T-helper 9 cell (primary cell): ENCODE data around the gene MYO15A.

Source experiments
- DNase-seq: peaks from one replicate; pipeline ENCODE4 v3.0.0-alpha.2; 2020
- total RNA-seq, 2 donors: gene quantifications; one replicate each; lab custom pipeline; 2026; lab: John Stamatoyannopoulos, UW

Gene MYO15A, protein sequence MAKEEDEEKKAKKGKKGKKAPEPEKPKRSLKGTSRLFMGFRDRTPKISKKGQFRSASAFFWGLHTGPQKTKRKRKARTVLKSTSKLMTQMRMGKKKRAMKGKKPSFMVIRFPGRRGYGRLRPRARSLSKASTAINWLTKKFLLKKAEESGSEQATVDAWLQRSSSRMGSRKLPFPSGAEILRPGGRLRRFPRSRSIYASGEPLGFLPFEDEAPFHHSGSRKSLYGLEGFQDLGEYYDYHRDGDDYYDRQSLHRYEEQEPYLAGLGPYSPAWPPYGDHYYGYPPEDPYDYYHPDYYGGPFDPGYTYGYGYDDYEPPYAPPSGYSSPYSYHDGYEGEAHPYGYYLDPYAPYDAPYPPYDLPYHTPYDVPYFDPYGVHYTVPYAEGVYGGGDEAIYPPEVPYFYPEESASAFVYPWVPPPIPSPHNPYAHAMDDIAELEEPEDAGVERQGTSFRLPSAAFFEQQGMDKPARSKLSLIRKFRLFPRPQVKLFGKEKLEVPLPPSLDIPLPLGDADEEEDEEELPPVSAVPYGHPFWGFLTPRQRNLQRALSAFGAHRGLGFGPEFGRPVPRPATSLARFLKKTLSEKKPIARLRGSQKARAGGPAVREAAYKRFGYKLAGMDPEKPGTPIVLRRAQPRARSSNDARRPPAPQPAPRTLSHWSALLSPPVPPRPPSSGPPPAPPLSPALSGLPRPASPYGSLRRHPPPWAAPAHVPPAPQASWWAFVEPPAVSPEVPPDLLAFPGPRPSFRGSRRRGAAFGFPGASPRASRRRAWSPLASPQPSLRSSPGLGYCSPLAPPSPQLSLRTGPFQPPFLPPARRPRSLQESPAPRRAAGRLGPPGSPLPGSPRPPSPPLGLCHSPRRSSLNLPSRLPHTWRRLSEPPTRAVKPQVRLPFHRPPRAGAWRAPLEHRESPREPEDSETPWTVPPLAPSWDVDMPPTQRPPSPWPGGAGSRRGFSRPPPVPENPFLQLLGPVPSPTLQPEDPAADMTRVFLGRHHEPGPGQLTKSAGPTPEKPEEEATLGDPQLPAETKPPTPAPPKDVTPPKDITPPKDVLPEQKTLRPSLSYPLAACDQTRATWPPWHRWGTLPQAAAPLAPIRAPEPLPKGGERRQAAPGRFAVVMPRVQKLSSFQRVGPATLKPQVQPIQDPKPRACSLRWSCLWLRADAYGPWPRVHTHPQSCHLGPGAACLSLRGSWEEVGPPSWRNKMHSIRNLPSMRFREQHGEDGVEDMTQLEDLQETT (N-terminal part only)
- total RNA-seq, result 1.0 to 2.4 reads per million in 2 donors

GRCh38 chr17:18108401-18109312 lies at the start of gene MYO15A:
MYO15A (plus strand) TSS chr17:18108756; CDS start chr17:18118801, 10,045 bp downstream.
- DNase-seq, result no peak

- no peak for DNase-seq
These were observed 49.3 kb upstream of the MYO15A start for GRCh38 chr17:18059283-18059682.

DNA sequence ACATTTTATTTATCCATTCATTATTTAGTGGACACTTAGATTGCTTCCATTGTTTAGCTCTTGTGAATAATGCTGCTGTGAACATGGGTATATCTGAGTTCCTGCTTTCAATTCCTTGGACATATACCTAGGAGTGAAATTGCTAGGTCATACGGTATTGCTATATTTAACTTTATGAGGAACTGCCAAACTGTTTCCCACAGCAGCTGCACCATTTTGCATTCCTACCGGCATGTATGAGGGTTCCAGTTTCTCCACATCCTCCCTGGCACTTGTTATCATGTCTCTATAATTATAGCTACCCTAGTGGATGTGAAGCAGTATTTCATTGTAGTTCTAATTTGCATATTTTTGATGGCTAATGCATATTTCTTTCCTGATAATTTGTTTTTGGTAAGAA lies 44.5 kb upstream of the MYO15A start:
- no peak for DNase-seq

DNA sequence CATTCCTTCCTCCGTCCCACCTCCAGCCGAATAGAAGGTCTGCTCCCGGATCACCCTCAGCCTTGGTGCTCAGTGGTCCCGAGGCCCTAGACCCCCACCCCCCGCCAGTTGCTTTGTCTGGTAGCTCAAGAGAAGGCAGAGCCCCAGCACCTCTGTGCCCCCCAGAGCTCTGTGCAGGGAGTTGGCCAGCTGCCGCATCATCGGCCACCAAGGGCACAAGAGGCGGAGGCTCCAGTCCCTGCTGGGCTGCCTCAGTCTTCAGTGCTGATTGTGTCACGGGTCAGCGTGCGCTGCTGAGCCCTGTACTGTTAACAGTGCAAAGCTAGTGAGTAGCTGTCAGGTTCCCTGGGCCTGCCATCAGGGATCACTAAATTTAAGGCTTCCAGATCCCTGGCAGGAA lies 43.0 kb upstream of the MYO15A start:
- DNase-seq, result no peak

DNA sequence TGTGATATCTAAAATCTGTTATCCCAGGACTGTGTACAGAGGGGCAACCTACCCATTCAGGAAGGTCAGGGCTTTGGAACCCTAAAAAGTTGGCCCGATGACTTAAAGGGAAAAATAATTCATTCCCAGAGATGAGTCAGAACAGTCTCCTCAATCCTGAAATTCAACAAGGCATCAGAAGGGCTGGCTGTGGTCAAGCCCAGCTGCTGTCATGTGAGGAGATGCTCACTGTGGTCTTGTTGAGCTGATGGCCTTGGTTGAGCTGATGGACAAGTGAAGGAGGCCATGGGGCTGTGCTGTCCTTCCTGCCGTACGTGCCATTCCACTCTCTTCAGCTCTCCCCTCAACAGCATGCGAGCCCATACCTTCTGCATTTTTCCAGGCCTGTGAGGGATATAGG lies 41.7 kb upstream of the MYO15A start:
- DNase-seq, result no peak

DNA sequence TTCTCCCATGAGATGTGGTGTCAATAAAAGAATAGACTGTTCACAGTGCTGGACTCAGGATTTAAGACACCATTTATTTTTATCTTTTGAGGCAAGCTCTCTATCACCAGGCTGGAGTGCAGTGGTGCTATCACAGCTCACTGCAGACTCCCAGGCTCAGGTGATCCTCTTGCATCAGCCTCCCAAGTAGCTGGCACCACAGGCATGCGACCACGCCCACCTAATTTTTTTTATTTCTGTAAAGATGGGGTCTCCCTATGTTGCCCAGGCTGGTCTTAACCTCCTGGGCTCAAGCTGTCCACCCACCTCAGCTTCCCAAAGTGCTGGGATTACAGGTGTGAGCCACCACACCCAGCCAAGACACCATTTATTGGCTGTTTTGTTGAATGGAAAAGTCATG lies 39.5 kb upstream of the MYO15A start:
- DNase-seq, result no peak

DNA sequence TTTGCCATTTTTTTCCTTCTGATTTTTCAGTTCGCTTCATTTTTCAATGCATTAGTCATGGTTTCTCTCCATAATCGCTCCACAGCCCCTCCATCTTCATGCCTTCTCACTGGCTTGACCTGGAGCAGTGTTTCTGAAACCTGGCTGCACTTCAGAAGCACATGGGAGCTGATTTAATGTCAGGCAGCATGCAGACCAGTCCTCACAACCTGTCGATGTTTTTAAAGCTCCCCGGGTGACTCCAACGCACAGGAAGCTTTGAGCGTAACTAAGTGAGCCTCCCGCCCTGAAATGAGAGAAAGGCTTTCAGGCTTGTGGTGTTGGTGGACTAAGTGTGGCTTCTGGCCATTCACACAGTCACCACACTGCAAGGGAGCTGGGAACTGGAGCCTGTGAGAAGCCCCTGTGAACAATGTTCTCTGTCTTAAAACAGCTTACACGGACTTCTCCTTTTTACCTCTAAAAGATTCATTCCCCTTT lies 37.7 kb upstream of the MYO15A start:
- DNase-seq, result no peak

GRCh38 chr17:18071751-18072150 lies 36.8 kb upstream of the MYO15A start:
- DNase-seq, result no peak

GRCh38 chr17:18074566-18075272 lies 33.8 kb upstream of the MYO15A start:
- DNase-seq, result no peak

DNA sequence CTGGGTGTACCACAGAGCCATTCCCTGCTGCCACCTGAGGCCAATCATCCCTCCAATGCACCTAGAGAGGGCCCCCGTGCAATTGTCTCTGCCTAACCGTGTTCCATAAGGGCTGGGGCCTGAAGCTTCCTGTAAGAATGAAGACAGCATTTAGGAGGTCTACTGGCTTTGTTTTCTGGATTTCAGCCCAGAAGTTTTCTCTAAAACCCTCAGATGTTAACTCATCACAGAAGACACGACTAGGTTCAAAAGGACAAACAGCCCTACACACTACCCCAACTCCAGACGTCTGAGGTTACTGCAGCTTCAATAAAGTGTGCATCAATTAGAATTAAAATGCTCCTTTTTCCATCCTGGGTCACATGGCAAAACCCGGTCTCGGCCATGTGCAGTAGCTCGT lies 31.6 kb upstream of the MYO15A start:
- no peak for DNase-seq

GRCh38 chr17:18079543-18079942 lies 29.0 kb upstream of the MYO15A start:
- DNase-seq, result no peak

DNA sequence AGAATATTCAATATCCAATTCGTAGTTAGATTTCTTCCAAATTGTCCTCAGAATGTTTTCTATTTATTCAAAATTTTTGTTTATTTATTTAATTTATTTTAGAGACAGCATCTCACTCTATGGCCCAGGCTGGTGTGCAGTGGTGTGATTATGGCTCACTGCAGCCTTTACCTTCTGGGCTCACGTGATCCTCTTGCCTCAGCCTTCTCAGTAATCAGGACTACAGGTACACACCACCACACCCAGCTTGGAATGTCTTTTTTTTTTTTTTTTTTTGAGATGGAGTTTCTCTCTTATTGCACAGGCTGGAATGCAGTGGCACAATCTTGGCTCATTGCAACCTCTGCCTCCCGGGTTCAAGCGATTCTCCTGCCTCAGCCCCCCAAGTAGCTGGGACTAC lies 24.3 kb upstream of the MYO15A start:
- DNase-seq, result no peak

DNA sequence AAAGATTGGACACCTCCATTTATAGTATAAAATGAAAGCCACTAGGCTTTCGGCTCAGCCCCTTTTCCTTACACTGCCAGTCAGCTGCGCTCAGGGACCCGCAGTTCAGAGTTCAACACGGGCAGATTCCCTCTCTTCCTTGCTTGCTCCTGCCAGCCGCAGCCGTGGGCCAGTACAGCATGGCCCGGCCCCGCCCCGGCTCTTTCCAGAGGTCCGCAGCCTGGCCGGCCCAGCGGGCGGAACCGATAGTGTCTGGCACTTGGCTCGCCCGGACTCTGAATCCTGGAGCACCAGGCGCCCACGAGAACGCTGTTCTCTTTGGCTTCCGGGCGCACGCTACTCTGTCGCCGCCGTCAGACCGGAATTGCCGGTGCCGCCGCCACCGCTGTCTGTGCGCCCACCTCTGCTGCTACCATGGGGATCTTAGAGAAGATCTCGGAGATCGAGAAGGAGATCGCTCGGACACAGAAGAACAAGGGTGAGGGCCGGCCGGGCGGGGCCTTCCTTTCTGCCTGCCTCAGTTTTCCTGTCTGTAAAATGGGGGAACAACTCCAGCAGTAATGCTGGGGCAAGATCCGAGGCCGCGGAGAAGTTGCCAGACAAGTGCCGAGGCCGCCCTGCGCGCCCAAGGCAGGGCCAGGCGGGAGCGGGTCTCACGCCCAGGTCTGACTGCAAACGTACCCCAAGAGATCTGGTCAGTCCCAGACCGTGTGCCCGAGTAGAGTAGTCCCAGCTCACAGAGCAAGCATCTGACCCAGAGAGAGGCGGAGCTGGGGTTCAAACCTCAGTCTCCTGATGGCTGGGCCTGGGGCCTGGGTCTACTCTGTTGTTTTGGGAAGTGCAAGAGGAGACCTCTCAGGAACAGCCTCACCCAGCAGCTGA lies 20.7 kb upstream of the MYO15A start, which contains the start of gene DRG2:
Gene DRG2 (plus strand): TSS at position 339 of the 882 bp plus-strand sequence. CDS start 76 bp downstream, at position 415.
- DNase-seq, result peak; percentile 84

DNA sequence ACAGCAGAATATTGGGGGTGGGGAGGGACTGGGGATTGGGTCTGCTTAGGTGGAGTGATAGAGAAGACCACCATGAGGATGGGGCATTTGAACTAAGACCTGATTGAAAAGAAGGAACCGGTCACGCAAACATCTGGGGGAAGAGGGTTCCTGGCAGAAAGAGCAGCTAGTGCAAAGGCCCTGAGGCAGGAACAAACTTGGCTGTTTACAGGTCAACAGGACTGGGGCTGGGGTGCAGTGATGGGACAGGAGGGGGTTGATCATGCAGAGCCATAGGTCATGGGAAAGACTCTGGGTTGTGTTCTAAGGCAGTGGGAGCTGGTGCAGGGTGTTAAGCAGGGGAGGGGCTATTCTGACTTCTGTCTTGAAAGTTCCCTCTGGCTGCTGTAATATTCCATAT lies 18.9 kb upstream of the MYO15A start:
- no peak for DNase-seq

DNA sequence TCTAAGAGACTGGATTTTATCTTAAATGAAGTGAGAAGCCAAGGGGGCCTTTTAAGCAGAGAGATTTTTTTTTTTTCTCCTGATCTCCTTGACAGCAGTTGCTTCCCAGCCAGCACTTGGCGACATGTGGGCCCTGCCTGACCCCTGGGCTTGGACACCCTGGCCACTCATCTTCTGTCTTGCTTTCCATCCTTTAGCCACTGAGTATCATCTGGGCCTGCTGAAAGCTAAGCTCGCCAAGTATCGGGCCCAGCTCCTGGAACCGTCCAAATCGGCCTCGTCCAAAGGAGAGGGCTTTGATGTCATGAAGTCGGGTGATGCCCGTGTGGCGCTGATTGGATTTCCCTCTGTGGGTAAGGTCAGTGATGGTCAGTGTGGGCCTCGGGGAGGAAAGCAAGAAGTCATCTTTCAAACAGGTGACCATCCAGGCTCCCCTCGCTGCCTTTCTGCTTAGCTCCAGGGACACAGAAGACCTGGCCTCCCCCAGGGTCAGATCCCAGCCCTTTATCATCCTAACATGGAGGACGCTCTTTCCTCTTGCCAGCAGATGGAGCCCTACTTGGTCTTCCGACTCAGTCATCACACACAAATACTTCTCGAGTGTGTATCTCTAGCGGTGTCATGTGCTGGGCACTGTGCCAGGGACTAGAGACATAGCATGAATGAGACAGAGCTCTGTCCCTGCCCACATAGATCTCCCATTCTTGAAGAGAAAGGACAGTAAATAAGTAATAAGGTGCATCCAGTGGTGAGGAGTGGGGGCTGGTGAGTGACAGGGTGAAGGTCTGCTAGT lies 14.7 kb upstream of the MYO15A start:
- no peak for DNase-seq

DNA sequence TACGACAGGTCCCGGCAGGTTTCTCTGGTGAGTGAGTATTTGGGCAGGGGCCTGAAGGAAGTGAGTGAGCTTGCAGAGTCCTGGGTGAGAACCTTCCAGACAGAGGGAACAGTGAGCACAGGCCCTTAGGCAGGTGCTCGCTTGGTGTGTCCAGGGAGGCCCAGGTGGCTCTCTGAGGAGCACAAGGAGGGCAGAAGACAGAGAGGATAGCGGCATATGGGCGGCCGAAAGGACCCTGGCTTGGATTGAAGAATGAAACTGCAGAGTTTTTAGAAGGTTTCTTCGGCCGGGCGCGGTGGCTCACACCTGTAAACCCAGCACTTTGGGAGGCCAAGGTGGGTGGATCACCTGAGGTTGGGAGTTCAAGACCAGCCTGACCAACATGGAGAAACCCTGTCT lies 14.1 kb upstream of the MYO15A start:
- DNase-seq, result no peak

DNA sequence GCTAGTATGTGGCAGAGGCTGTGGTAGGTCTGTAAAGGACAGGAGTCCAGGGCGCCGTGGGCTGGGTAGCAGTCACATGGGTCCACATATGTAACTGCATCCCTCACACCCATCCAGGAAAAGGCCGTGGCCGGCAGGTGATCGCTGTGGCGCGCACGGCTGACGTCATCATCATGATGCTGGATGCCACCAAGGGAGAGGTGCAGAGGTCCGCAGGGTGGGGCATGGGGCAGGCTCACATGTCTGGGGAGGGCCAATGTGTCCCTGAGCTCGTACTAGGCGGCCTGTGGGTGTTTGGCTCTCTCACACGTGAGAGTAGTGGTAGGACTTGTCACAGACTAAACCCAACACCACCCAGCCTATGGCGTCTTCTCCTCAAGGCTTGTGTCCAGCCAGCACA lies 9.0 kb upstream of the MYO15A start:
- no peak for DNase-seq

GRCh38 chr17:18100616-18101015 lies 7.9 kb upstream of the MYO15A start:
- no peak for DNase-seq

DNA sequence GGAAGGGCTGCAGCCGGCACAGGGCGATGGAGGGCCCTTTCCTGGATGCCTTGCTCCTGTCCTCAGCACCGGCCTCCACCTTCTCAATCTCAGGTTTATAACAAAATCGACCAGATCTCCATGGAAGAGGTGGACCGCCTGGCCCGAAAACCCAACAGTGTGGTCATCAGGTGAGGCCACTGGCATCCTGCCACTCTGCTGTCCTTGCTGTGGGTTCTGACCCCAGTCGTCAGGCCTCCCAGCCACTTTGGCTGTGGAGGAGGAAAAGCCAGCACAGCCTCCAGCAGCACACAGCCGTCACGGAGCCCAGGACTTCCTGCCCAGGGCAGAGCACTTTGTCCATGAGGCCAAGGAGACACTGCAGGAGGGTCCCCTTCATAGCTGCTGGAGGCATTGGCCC lies 6.7 kb upstream of the MYO15A start:
- no peak for DNase-seq
